ENCODE measurements around the gene NLRP7.
"Not testable (repeated sequence)": the region's sequence is repeated elsewhere in the genome, so short reads cannot be mapped to it uniquely, and the experiment has no call there.

The NLRP7 gene

DNA sequence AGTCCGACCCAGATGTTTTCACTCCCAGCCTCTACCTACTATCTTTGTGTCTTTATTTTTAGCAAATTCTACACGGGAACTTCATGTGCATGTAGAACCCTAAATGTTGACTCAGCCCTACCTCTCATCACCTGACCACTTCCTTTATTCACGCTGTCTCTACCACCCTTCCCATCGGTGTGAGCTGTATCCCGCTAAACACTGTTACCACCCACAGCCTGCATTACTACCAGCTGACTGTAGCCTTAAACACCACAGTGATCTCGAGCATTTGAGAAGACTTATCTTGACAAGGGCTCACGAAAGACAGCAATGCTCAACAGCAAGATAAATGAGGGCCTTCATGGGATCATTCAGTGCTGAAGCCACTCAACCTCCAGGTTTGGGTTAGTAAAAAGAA, 26.2 kb downstream of the NLRP7 start:
- Histone ChIP-seq H4K20me1 (ENCODE audit: insufficient read depth, low read length) (no peaks in the 10 kb centered on the region), H3K27ac (ENCODE audit: low read length) (peak overlapping the region; percentile 30; the same call in 1 of the 2 replicates), H3K9me3 (replicated peaks; ENCODE audit: insufficient read depth, low read length) (no peaks in the 10 kb centered on the region), H3K27me3 (replicated peaks; ENCODE audit: insufficient read depth, low read length) (peaks cover 4% of the 10 kb centered on the region; the same call in 1 of the 2 replicates), H2AFZ (ENCODE audit: low read length) (no peak overlapping the region), H3K4me1 (ENCODE audit: low read length) (peaks cover 5% of the 10 kb centered on the region; the same call in 1 of the 2 replicates), H3K4me2 (ENCODE audit: low read depth, low read length) (no peak overlapping the region), H3K79me2 (ENCODE audit: low read length) (no peaks in the 10 kb centered on the region), H3K36me3 (replicated peaks; ENCODE audit: insufficient read depth, low read length) (no peaks in the 10 kb centered on the region), H3K9me2 (replicated peaks; ENCODE audit: insufficient read depth, low read length) (no peaks in the 10 kb centered on the region), H3K9ac (ENCODE audit: low read length) (no peak overlapping the region), H3K4me3 (ENCODE audit: low read length) (no peak overlapping the region), H3F3A (ENCODE audit: insufficient read depth, low read length) (no peaks in the 10 kb centered on the region)
- peak; percentile 39 for DNase-seq
- TF ChIP-seq, protein P1, sequence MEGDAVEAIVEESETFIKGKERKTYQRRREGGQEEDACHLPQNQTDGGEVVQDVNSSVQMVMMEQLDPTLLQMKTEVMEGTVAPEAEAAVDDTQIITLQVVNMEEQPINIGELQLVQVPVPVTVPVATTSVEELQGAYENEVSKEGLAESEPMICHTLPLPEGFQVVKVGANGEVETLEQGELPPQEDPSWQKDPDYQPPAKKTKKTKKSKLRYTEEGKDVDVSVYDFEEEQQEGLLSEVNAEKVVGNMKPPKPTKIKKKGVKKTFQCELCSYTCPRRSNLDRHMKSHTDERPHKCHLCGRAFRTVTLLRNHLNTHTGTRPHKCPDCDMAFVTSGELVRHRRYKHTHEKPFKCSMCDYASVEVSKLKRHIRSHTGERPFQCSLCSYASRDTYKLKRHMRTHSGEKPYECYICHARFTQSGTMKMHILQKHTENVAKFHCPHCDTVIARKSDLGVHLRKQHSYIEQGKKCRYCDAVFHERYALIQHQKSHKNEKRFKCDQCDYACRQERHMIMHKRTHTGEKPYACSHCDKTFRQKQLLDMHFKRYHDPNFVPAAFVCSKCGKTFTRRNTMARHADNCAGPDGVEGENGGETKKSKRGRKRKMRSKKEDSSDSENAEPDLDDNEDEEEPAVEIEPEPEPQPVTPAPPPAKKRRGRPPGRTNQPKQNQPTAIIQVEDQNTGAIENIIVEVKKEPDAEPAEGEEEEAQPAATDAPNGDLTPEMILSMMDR (IDR thresholded peaks at IDR 0.05; ENCODE audit: low read length), result no peak
- no peak for TF ChIP-seq EZH2phosphoT487 (IDR thresholded peaks at IDR 0.05; ENCODE audit: low read length)
- TF ChIP-seq EZH2 (optimal IDR thresholded peaks at IDR 0.05; ENCODE audit: low read depth, low read length), result no peak

GRCh38 chr19:54919646-54920563, 27.4 kb downstream of the NLRP7 start:
- H3K9ac ChIP-seq (ENCODE audit: low read length); H3K36me3 ChIP-seq (replicated peaks; ENCODE audit: insufficient read depth, low read length); H3K4me3 ChIP-seq (ENCODE audit: low read length); H3K27ac ChIP-seq (ENCODE audit: low read length); DNase-seq; H3K4me1 ChIP-seq (ENCODE audit: low read length); H4K20me1 ChIP-seq (ENCODE audit: insufficient read depth, low read length); H2AFZ ChIP-seq (ENCODE audit: low read length); H3K9me2 ChIP-seq (replicated peaks; ENCODE audit: insufficient read depth, low read length); H3K27me3 ChIP-seq (replicated peaks; ENCODE audit: insufficient read depth, low read length); H3F3A ChIP-seq (ENCODE audit: insufficient read depth, low read length); H3K4me2 ChIP-seq (ENCODE audit: low read depth, low read length); H3K9me3 ChIP-seq (replicated peaks; ENCODE audit: insufficient read depth, low read length); H3K79me2 ChIP-seq (ENCODE audit: low read length): not testable (repeated sequence)
- TF ChIP-seq, protein P1 (IDR thresholded peaks at IDR 0.05; ENCODE audit: low read length), result peak; percentile 28; the same call in 1 of the 2 replicates

GRCh38 chr19:54918499-54918898, 28.8 kb downstream of the NLRP7 start:
- no peak for DNase-seq
- no peak for TF ChIP-seq EZH2 (optimal IDR thresholded peaks at IDR 0.05; ENCODE audit: low read depth, low read length)
- TF ChIP-seq, protein P1 (IDR thresholded peaks at IDR 0.05; ENCODE audit: low read length), result no peak
- no peak for TF ChIP-seq EZH2phosphoT487 (IDR thresholded peaks at IDR 0.05; ENCODE audit: low read length)
- no peaks in the 10 kb centered on the region for H4K20me1 ChIP-seq (ENCODE audit: insufficient read depth, low read length)
- no peaks in the 10 kb centered on the region for H3K79me2 ChIP-seq (ENCODE audit: low read length)
- H3K9me2 ChIP-seq (replicated peaks; ENCODE audit: insufficient read depth, low read length), result no peaks in the 10 kb centered on the region
- no peak overlapping the region for H3K9ac ChIP-seq (ENCODE audit: low read length)
- H3K27me3 ChIP-seq (replicated peaks; ENCODE audit: insufficient read depth, low read length), result peaks cover 15% of the 10 kb centered on the region
- H3K9me3 ChIP-seq (replicated peaks; ENCODE audit: insufficient read depth, low read length), result no peaks in the 10 kb centered on the region
- H3F3A ChIP-seq (ENCODE audit: insufficient read depth, low read length), result no peaks in the 10 kb centered on the region; the same call in 1 of the 2 replicates
- no peak overlapping the region for H3K27ac ChIP-seq (ENCODE audit: low read length)
- no peak overlapping the region for H3K4me2 ChIP-seq (ENCODE audit: low read depth, low read length)
- H3K36me3 ChIP-seq (replicated peaks; ENCODE audit: insufficient read depth, low read length), result no peaks in the 10 kb centered on the region
- no peak overlapping the region for H3K4me3 ChIP-seq (ENCODE audit: low read length)
- no peak overlapping the region for H2AFZ ChIP-seq (ENCODE audit: low read length)
- peaks cover 5% of the 10 kb centered on the region; the same call in 1 of the 2 replicates for H3K4me1 ChIP-seq (ENCODE audit: low read length)
